ENCODE results near the gene EIF4G3.

GRCh38 chr1:21174230-21174629, 2.5 kb downstream of the EIF4G3 start:
- TF ChIP-seq, protein P1, sequence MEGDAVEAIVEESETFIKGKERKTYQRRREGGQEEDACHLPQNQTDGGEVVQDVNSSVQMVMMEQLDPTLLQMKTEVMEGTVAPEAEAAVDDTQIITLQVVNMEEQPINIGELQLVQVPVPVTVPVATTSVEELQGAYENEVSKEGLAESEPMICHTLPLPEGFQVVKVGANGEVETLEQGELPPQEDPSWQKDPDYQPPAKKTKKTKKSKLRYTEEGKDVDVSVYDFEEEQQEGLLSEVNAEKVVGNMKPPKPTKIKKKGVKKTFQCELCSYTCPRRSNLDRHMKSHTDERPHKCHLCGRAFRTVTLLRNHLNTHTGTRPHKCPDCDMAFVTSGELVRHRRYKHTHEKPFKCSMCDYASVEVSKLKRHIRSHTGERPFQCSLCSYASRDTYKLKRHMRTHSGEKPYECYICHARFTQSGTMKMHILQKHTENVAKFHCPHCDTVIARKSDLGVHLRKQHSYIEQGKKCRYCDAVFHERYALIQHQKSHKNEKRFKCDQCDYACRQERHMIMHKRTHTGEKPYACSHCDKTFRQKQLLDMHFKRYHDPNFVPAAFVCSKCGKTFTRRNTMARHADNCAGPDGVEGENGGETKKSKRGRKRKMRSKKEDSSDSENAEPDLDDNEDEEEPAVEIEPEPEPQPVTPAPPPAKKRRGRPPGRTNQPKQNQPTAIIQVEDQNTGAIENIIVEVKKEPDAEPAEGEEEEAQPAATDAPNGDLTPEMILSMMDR (IDR thresholded peaks at IDR 0.05; ENCODE audit: extremely low read depth in 1 of 2, insufficient read depth in 1 of 2, low read depth in 1 of 2, low read length in 2 of 2) = no peak
- no peak for TF ChIP-seq POLR2A (IDR thresholded peaks at IDR 0.05; ENCODE audit: low read depth, low read length)

All from endothelial cell of umbilical vein (primary cell).